ENCODE results near the gene PSTK. TPM values are rescaled to one million over a fixed set of nuclear protein-coding genes. Genes with fewer than 3 reads are reported as not detected.

The PSTK gene
- total RNA-seq, 2 experiments from 2014 or later: 4.3 to 4.8 TPM

DNA sequence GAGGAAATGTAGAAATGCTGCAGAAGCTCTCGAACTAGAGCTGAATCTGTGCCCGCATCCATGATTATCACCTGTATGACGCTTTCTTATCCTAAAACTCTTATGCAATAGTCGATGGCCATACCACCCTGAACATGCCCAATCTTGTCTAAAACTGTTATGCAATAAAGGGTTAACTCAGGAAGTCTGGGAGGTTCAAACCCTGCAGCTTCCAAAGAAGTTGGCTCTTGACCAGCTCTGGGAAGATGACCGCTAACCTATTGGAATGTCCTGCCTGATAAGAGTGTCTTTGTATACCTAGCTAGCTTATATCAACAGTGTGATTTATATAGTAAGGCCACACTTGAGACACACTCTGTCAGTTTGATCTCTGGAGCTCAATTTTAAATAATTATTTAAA, 22.7 kb upstream of the PSTK start:
- ChIA-PET CTCF (interaction anchor here (1.6 kb wide), 1 partner anchor 23 kb away, joined by 10 read pairs; the partner anchor contains the start of gene PSTK), POLR2A (interaction anchor here (1.1 kb wide), 1 partner anchor 22 kb away, joined by 4 read pairs; no protein-coding TSS in a partner anchor)
- ATAC-seq (no peak), DNase-seq (no peak)
- Mint-ChIP-seq H3K4me1 (ENCODE audit: low read depth) (peaks cover 15% of the 10 kb centered on the region), H3K9me3 (no peaks in the 10 kb centered on the region), H3K27ac (no peak overlapping the region), H3K36me3 (ENCODE audit: low read depth) (peaks cover 12% of the 10 kb centered on the region), H3K4me3 (no peak overlapping the region), H3K27me3 (peaks cover 3% of the 10 kb centered on the region)
- TF ChIP-seq, protein P1, sequence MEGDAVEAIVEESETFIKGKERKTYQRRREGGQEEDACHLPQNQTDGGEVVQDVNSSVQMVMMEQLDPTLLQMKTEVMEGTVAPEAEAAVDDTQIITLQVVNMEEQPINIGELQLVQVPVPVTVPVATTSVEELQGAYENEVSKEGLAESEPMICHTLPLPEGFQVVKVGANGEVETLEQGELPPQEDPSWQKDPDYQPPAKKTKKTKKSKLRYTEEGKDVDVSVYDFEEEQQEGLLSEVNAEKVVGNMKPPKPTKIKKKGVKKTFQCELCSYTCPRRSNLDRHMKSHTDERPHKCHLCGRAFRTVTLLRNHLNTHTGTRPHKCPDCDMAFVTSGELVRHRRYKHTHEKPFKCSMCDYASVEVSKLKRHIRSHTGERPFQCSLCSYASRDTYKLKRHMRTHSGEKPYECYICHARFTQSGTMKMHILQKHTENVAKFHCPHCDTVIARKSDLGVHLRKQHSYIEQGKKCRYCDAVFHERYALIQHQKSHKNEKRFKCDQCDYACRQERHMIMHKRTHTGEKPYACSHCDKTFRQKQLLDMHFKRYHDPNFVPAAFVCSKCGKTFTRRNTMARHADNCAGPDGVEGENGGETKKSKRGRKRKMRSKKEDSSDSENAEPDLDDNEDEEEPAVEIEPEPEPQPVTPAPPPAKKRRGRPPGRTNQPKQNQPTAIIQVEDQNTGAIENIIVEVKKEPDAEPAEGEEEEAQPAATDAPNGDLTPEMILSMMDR (IDR thresholded peaks at IDR 0.05): no peak
- intact Hi-C loops (cut with micrococcal nuclease): no loop called here

DNA sequence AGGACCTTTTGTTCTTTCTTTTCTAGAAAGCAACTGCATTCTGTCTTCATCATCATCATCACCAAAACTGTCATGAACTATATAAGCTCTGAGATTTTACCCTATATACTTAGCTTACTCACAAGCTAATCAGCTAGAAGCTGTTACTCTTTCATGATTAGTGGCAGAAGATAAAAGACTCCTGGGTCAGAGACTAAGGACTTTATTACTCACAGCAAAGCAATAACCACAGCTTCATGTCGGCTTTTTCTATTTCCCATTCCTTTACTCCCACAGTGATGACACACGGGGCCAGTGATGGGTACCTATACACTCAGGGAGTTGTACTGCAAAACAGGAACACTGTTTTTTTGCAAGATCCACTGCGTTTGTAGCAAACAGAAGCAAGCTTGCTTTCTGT, 17.8 kb upstream of the PSTK start:
- H3K4me1 Mint-ChIP-seq (ENCODE audit: low read depth): no peaks in the 10 kb centered on the region
- peaks cover 6% of the 10 kb centered on the region for H3K36me3 Mint-ChIP-seq (ENCODE audit: low read depth)
- ChIA-PET CTCF (interaction anchor here (1.0 kb wide), 1 partner anchor 17 kb away, joined by 3 read pairs; the partner anchor contains the start of gene PSTK), POLR2A (no interaction called here)
- DNase-seq: no peak
- TF ChIP-seq, protein P1 (IDR thresholded peaks at IDR 0.05): no peak
- intact Hi-C loops (cut with micrococcal nuclease): no loop called here
- no peak for ATAC-seq
- H3K4me3 Mint-ChIP-seq: no peak overlapping the region
- H3K9me3 Mint-ChIP-seq: peaks cover 17% of the 10 kb centered on the region
- no peak overlapping the region for H3K27ac Mint-ChIP-seq
- peaks cover 7% of the 10 kb centered on the region for H3K27me3 Mint-ChIP-seq

DNA sequence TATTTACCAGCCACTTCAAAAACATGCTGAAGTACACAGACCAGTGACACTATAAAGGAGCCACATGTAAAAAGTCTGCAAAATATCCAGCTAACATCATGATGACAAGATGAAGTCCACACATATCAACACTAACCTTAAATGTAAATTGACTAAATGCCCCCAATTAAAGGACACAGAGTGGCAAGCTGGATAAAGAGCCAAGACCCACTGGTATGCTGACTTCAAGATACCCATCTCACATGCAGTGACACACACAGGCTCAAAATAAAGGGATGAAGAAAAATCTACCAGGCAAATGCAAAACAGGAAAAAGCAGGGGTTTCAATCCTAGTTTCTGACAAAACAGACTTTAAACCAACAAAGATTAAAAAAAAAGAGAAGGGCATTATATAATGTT, 13.3 kb upstream of the PSTK start:
- ATAC-seq (no peak), DNase-seq (no peak)
- TF ChIP-seq, protein P1 (IDR thresholded peaks at IDR 0.05): no peak
- peaks cover 33% of the 10 kb centered on the region for H3K9me3 Mint-ChIP-seq
- no peak overlapping the region for H3K4me3 Mint-ChIP-seq
- peaks cover 10% of the 10 kb centered on the region for H3K27me3 Mint-ChIP-seq
- H3K27ac Mint-ChIP-seq: no peak overlapping the region
- no peaks in the 10 kb centered on the region for H3K4me1 Mint-ChIP-seq (ENCODE audit: low read depth)
- intact Hi-C loops (cut with micrococcal nuclease): no loop called here
- peaks cover 6% of the 10 kb centered on the region for H3K36me3 Mint-ChIP-seq (ENCODE audit: low read depth)
- ChIA-PET CTCF (no interaction called here), POLR2A (no interaction called here)

DNA sequence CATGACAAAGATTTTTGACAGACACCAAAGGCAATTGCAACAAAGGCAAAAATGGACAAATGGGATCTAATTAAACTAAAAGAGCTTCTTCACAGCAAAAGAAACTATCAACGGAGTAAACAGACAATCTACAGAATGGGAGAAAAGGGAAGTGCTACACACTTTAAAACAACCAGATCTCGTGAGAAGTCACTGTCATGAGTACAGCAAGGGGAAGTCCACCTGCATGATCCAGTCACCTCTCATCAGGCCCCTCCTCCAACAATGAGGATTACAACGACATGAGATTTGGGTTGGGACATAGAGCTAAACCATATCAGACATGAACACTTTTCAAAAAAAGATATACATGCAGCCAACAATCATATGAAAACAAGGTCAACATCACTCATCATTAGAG, 11.5 kb upstream of the PSTK start:
- H3K36me3 Mint-ChIP-seq (ENCODE audit: low read depth): peaks cover 6% of the 10 kb centered on the region
- TF ChIP-seq, protein P1 (IDR thresholded peaks at IDR 0.05): no peak
- DNase-seq (no peak), ATAC-seq (no peak)
- no peak overlapping the region for H3K27ac Mint-ChIP-seq
- POLR2A ChIA-PET: no interaction called here
- H3K4me1 Mint-ChIP-seq (ENCODE audit: low read depth): no peaks in the 10 kb centered on the region
- intact Hi-C loops (cut with micrococcal nuclease): no loop called here
- CTCF ChIA-PET: interaction anchor here (1.3 kb wide), 1 partner anchor 12 kb away, joined by 3 read pairs; no protein-coding TSS in a partner anchor
- H3K9me3 Mint-ChIP-seq: peaks cover 33% of the 10 kb centered on the region
- no peak overlapping the region for H3K4me3 Mint-ChIP-seq
- peaks cover 6% of the 10 kb centered on the region for H3K27me3 Mint-ChIP-seq

DNA sequence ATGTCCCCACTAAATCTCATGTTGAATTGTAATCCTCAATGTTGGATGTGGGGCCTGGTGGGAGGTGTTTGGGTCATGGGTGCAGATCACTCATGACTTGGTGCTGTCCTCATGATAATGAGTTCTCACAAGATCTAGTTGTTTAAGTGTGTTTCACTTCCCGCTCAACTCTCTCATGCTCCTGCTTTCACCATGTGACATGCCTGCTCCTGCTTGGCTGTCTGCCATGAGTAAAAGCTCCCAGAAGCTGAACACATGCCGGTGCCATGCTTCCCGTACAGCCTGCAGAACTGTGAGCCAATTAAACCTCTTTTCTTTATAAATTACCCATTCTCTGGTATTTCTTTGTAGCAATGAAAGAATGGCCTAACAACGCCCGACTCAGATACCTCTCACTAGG, 6.2 kb upstream of the PSTK start:
- TF ChIP-seq, protein P1 (IDR thresholded peaks at IDR 0.05): no peak
- H3K4me1 Mint-ChIP-seq (ENCODE audit: low read depth): no peaks in the 10 kb centered on the region
- no peak overlapping the region for H3K27ac Mint-ChIP-seq
- peaks cover 5% of the 10 kb centered on the region for H3K9me3 Mint-ChIP-seq
- no peaks in the 10 kb centered on the region for H3K36me3 Mint-ChIP-seq (ENCODE audit: low read depth)
- ChIA-PET POLR2A (no interaction called here), CTCF (no interaction called here)
- DNase-seq: no peak
- no peak overlapping the region for H3K4me3 Mint-ChIP-seq
- intact Hi-C loops (cut with micrococcal nuclease): no loop called here
- peaks cover 1% of the 10 kb centered on the region for H3K27me3 Mint-ChIP-seq
- ATAC-seq: no peak
